ENCODE results near the gene PKP3.

Gene PKP3

DNA sequence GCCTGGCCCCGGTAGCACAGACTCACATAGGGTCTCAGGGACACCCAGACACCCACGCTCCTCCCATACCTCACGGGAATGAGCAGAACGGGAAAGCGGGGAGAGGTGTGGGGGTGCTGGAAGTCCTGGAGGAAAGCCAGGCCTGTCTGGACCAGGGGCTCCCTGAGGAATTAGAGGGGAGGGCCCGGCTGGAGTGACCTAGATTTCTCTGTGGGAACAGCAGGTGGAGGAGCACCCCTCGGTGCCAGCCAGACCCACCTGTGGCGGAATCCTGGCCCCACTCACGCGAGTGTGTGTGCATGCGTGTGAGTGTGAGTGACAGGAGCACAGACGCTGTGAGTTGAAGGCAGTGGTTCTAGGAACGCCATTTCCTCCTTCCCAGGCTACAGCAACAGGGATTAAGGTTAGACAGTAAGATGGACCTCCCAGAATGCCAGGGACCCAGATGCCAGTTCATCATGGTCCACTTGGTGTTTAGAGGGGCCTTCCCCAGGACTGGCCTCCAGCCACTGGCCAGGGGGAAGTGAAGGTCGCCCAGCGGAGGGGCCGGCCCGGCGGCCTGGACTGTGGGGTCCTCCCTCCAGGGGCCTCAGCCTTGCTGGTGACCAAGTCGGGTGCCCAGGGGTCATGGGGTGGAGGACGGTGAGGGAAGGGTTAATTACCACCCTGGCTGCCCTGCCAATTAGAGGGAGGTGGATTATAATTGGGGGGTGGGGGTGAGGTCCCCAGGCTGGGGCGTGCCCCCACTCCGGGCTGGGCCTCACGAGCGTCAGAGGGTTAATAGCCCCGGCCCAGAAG, 1.0 kb downstream of the PKP3 start:
- H3K4me3 ChIP-seq (ENCODE audit: low read length): no peak overlapping the region
- DNase-seq (ENCODE audit: low read depth): no peak
- no peak for TF ChIP-seq CTCF (conservative IDR thresholded peaks at IDR 0.05; ENCODE audit: low read depth, low read length)

- H3K4me3 ChIP-seq (ENCODE audit: low read length): no peak overlapping the region
- TF ChIP-seq CTCF (conservative IDR thresholded peaks at IDR 0.05; ENCODE audit: low read depth, low read length): no peak
- DNase-seq (ENCODE audit: low read depth): no peak
These were observed 1.9 kb downstream of the PKP3 start for GRCh38 chr11:395866-396265.

DNA sequence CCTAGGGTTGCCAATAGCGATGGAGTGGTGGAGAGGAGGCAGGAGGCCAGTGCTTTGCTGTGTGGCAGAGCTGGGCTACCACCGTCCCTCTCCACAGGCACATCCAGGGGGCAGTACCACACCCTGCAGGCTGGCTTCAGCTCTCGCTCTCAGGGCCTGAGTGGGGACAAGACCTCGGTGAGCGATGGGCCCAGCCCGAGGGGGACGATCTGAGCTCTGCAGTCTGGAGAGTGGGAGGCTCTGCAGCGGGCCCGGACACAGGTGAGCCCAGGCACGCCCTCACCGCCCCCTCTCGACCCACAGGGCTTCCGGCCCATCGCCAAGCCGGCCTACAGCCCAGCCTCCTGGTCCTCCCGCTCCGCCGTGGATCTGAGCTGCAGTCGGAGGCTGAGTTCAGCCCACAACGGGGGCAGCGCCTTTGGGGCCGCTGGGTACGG, 2.5 kb downstream of the PKP3 start:
- DNase-seq (ENCODE audit: low read depth): no peak
- peak overlapping the region; percentile 44 for H3K4me3 ChIP-seq (ENCODE audit: low read length)
- TF ChIP-seq CTCF (conservative IDR thresholded peaks at IDR 0.05; ENCODE audit: low read depth, low read length): peak; percentile 57

DNA sequence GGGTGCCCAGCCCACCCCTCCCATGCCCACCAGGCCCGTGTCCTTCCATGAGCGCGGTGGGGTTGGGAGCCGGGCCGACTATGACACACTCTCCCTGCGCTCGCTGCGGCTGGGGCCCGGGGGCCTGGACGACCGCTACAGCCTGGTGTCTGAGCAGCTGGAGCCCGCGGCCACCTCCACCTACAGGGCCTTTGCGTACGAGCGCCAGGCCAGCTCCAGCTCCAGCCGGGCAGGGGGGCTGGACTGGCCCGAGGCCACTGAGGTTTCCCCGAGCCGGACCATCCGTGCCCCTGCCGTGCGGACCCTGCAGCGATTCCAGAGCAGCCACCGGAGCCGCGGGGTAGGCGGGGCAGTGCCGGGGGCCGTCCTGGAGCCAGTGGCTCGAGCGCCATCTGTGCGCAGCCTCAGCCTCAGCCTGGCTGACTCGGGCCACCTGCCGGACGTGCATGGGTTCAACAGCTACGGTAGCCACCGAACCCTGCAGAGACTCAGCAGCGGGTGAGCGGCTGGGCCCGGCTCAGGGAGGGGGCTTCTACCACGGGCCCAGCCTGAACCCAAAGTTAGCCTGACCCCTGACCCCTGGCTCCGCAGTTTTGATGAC, 3.0 kb downstream of the PKP3 start:
- peak; percentile 68 for TF ChIP-seq CTCF (conservative IDR thresholded peaks at IDR 0.05; ENCODE audit: low read depth, low read length)
- DNase-seq (ENCODE audit: low read depth): no peak
- peak overlapping the region; percentile 44 for H3K4me3 ChIP-seq (ENCODE audit: low read length)

DNA sequence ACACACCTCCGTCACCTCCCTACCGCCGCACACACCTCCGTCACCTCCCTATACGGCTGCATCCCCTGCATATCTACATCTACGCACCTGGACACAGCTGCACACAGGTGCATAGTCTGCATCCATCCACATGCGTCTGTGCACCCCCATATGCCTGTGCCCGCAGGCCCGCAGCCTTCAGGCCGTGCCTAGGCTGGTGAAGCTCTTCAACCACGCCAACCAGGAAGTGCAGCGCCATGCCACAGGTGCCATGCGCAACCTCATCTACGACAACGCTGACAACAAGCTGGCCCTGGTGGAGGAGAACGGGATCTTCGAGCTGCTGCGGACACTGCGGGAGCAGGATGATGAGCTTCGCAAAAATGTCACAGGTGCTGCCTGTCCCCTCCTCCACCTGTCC, 4.8 kb downstream of the PKP3 start:
- no peak overlapping the region for H3K4me3 ChIP-seq (ENCODE audit: low read length)
- TF ChIP-seq CTCF (conservative IDR thresholded peaks at IDR 0.05; ENCODE audit: low read depth, low read length): no peak
- DNase-seq (ENCODE audit: low read depth): no peak

GRCh38 chr11:399731-400211, 5.8 kb downstream of the PKP3 start:
- DNase-seq (ENCODE audit: low read depth): no peak

More at GRCh38 chr11:399731-400211, 5.8 kb downstream of the PKP3 start:
- TF ChIP-seq CTCF (conservative IDR thresholded peaks at IDR 0.05; ENCODE audit: low read depth, low read length): no peak
- no peak overlapping the region for H3K4me3 ChIP-seq (ENCODE audit: low read length)
